DND-41 (cell line): Measurements from ENCODE around the gene C2CD2L.
A peak's percentile ranks its signal among the peaks of the same experiment; 100 is the strongest.

Source experiments
- ATAC-seq: fragments of 200-7000 bp; cut with Tn5 transposase; 3 replicates; pipeline ENCODE4 v1.9.1; 2021; ENCODE audit warnings: low read depth; ENCODE audit not compliant: insufficient read depth
- DNase-seq: peaks from one replicate; pipeline ENCODE4 v3.0.0-alpha.2; 2020
- H2AFZ ChIP-seq: 2 replicates; pipeline ENCODE4 v1.6.0; 2012; ENCODE audit warnings: low read depth, low read length
- H3K27ac ChIP-seq: 2 replicates; pipeline ENCODE4 v1.5.1; 2012; ENCODE audit warnings: low read length, inconsistent platforms
- H3K27me3 ChIP-seq: fragments of 200-600 bp; sonication (generic); 2 replicates; pipeline ENCODE4 v1.6.0; 2012; ENCODE audit warnings: low read length, mild to moderate bottlenecking, inconsistent platforms; ENCODE audit not compliant: insufficient read depth, poor library complexity
- H3K36me3 ChIP-seq: 2 replicates; pipeline ENCODE4 v1.5.1; 2012; ENCODE audit warnings: low read length, inconsistent platforms; ENCODE audit not compliant: insufficient read depth
- H3K4me1 ChIP-seq: 2 replicates; pipeline ENCODE4 v1.5.1; 2012; ENCODE audit warnings: mild to moderate bottlenecking, low read length; ENCODE audit not compliant: insufficient read depth
- H3K4me2 ChIP-seq: 2 replicates; pipeline ENCODE4 v1.6.0; 2012; ENCODE audit warnings: mild to moderate bottlenecking, moderate library complexity, low read length, inconsistent platforms; ENCODE audit not compliant: insufficient read depth
- H3K4me3 ChIP-seq, 2 experiments: fragments of 200-600 bp in 1 of 2; shearing (Covaris generic) in 1 of 2; 2 replicates each; pipeline ENCODE4 v1.5.1; 2012 to 2016; ENCODE audit warnings: inconsistent platforms in 2 of 2, low read length in 2 of 2, mild to moderate bottlenecking in 2 of 2, low read depth in 1 of 2, moderate library complexity in 1 of 2
- H3K79me2 ChIP-seq: 2 replicates; pipeline ENCODE4 v1.6.0; 2012; ENCODE audit warnings: low read length, inconsistent platforms; ENCODE audit not compliant: insufficient read depth
- H3K9ac ChIP-seq: 2 replicates; pipeline ENCODE4 v1.6.0; 2012; ENCODE audit warnings: low read depth, mild to moderate bottlenecking, inconsistent platforms, low read length, moderate library complexity
- H3K9me3 ChIP-seq: 2 replicates; pipeline ENCODE4 v1.5.1; 2012; ENCODE audit warnings: low read length, moderate library complexity, mild to moderate bottlenecking, inconsistent platforms; ENCODE audit not compliant: insufficient read depth, severe bottlenecking
- H4K20me1 ChIP-seq: 2 replicates; pipeline ENCODE4 v1.6.0; 2012; ENCODE audit warnings: low read length; ENCODE audit not compliant: insufficient read depth
- CTCF ChIP-seq: IDR thresholded peaks from 2 replicates; pipeline ENCODE4 v1.5.1; 2012; ENCODE audit warnings: borderline replicate concordance, low read length, moderate library complexity, mild to moderate bottlenecking; ENCODE audit not compliant: poor library complexity, severe bottlenecking; ENCODE audit errors: extremely low read depth
- EZH2 ChIP-seq: IDR thresholded peaks from 3 replicates; pipeline ENCODE4 v1.6.1; 2012; ENCODE audit warnings: borderline replicate concordance, low read depth, mild to moderate bottlenecking, moderate library complexity, low read length, inconsistent platforms; ENCODE audit not compliant: severe bottlenecking

The C2CD2L gene

GRCh38 chr11:119065369-119065768, 41.8 kb upstream of the C2CD2L start:
- Histone ChIP-seq H3K27me3 (no peaks in the 10 kb centered on the region), H3K4me1 (peaks cover 35% of the 10 kb centered on the region), H4K20me1 (no peaks in the 10 kb centered on the region), H3K9me3 (no peaks in the 10 kb centered on the region), H3K27ac (no peak overlapping the region; the same call in 1 of the 2 replicates), H3K4me2 (0 out of 2 replicates have a peak overlapping the region, but pooled peaks have one; percentile 82), H3K4me3 (0 out of 4 replicates have a peak overlapping the region, but pooled peaks of 1 of the 2 experiments have one; percentile 6), H3K9ac (no peak overlapping the region), H3K36me3 (peaks cover 12% of the 10 kb centered on the region), H3K79me2 (peaks cover 59% of the 10 kb centered on the region), H2AFZ (no peak overlapping the region)
- TF ChIP-seq EZH2 (no peak), CTCF (peak; percentile 69)
- DNase-seq (peak; percentile 53), ATAC-seq (peak; percentile 27; the same call in 1 of the 3 replicates)

- peak within 1 kb of the TSS; percentile 92 for H3K27ac ChIP-seq
- peak within 1 kb of the TSS; percentile 82 for H3K4me2 ChIP-seq
- DNase-seq (peak; percentile 97), ATAC-seq (peak; percentile 98)
- H3K27me3 ChIP-seq = no peaks in the 10 kb centered on the region
- H3K79me2 ChIP-seq = peaks cover 63% of the 10 kb centered on the region
- no peaks in the 10 kb centered on the region for H4K20me1 ChIP-seq
- peaks cover 31% of the 10 kb centered on the region for H3K36me3 ChIP-seq
- H3K4me1 ChIP-seq = peaks cover 35% of the 10 kb centered on the region
- peak within 1 kb of the TSS; percentile 98 for H2AFZ ChIP-seq
- H3K4me3 ChIP-seq = peak within 1 kb of the TSS; percentile 84 to 92
- TF ChIP-seq CTCF (no peak), EZH2 (no peak)
- H3K9me3 ChIP-seq = no peaks in the 10 kb centered on the region
- peak within 1 kb of the TSS; percentile 83 for H3K9ac ChIP-seq
Observed at GRCh38 chr11:119067371-119068222, 39.5 kb upstream of the C2CD2L start, which contains the start of gene VPS11. Gene VPS11 (plus strand): TSS chr11:119067818. CDS start chr11:119067824, 6 bp downstream.

- Histone ChIP-seq H3K9ac (no peak overlapping the region), H3K36me3 (peaks cover 82% of the 10 kb centered on the region), H3K4me1 (no peaks in the 10 kb centered on the region), H3K27me3 (no peaks in the 10 kb centered on the region), H4K20me1 (no peaks in the 10 kb centered on the region), H3K4me2 (no peak overlapping the region), H3K9me3 (no peaks in the 10 kb centered on the region), H2AFZ (no peak overlapping the region), H3K4me3 (no peak overlapping the region), H3K79me2 (0 out of 2 replicates have a peak, but pooled peaks cover 3% of the 10 kb centered on the region), H3K27ac (no peak overlapping the region)
- TF ChIP-seq CTCF (no peak), EZH2 (no peak)
- ATAC-seq (no peak), DNase-seq (no peak)
Observed at GRCh38 chr11:119077839-119078238, 29.3 kb upstream of the C2CD2L start.
